ENCODE results near the gene REPS1.
"Not testable (repeated sequence)": the region's sequence is repeated elsewhere in the genome, so short reads cannot be mapped to it uniquely, and the experiment has no call there.

DNA sequence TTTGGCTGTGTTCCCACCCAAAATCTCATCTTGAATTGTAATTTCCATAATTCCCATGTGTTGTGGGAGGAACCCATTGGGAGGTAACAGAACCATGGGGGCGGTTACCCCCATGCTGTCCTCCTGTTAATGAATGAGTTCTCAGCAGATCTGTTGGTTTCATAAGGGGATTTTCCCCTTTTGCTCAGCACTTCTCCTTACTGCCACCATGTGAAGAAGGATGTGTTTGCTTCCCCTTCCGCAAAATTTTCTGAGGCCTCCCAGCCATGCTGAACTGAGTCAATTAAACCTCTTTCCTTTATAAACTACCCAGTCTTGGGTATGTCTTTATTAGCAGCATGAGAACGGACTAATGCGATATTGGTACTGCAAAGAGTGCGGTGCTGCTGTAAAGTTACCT is 4.9 kb upstream of the REPS1 start:
- TF ChIP-seq CTCF (IDR thresholded peaks at IDR 0.05); E2F1 (CRISPR knock-in tag; IDR thresholded peaks at IDR 0.05): not testable (repeated sequence)
